ENCODE measurements around the gene MAPKAP1.

GRCh38 chr9:125654121-125654520 is 52.9 kb downstream of the MAPKAP1 start:
- no peak for TF ChIP-seq CTCF (conservative IDR thresholded peaks at IDR 0.05)
- TF ChIP-seq ZFX (IDR thresholded peaks at IDR 0.05) = no peak

All from C4-2B (cell line).